ENCODE results near the gene TAF1A.
A peak's percentile ranks its signal among the peaks of the same experiment; 100 is the strongest.

TAF1A gene

DNA sequence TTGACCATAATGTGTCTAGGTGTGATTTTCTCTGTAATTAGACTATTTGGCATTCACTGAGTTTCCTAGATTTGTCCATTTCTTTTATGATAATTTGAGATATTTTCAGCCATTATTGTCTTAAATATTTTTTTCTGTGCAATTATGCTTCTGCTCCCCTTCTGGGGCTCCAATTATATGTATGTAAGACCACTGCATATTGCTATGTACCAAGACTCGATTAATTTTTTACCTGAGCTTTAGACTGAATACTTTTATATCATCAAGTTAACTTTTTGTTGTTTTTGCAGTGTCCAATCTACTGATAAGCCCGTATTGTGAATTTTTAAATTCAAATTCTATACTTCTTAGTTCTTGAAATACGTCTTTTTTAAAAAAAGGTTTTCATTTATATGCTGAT is 5.1 kb upstream of the TAF1A start:
- no peak for DNase-seq

DNA sequence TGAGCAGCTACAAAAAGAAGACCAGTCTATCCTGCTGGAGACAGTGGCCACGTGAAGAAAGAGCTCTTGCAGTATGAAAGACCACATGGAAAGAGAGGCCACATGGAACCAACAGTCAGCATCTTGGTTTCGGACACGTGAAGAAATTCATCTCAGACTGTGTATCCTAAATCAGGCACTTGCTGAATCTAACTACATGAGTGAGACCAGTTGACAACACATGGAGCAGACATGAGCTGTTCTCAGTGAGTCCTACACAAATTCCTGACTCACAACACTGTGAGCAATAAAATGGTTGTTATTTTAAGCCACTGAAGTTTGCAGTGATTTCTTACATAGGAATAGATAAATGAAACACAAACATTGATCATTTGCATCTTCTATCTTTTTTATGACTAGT is 2.4 kb upstream of the TAF1A start:
- no peak for DNase-seq

DNA sequence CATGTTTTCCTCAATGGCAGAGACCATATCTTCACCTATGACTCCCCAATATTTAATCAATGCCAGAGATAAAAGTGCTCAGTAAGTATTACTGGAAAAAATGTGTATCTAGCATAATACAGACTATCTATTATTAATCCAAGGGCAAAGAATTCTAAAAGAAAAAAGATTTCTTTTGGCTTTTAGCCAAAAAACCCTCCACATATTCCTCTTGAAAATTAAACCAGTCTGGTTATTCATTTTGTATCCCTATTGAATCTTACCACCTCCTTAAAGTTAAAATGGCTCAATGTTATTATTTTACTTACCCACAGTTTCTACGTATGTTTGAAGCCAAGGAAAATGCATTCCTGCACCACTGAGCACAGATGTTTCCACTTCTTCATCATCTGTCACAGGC is 1.6 kb downstream of the TAF1A start:
- DNase-seq: no peak

DNA sequence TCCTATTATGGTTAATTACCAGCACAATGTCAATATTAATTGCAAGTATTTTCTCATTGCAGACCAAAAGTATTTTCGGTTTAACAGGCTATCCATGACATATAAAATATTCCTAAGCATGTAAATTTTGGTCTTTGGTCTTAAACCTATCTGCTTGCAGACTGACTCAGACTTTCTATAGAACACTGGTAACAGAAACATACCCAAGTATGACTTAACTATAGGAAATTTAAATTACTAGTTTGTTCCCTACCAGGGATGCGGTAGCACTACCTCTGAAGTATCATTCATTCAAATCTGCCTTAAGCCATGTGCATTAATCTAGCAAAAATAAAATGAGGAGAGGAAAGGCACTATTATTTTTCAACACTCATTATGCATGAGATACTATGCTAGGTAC is 2.9 kb downstream of the TAF1A start:
- no peak for DNase-seq

DNA sequence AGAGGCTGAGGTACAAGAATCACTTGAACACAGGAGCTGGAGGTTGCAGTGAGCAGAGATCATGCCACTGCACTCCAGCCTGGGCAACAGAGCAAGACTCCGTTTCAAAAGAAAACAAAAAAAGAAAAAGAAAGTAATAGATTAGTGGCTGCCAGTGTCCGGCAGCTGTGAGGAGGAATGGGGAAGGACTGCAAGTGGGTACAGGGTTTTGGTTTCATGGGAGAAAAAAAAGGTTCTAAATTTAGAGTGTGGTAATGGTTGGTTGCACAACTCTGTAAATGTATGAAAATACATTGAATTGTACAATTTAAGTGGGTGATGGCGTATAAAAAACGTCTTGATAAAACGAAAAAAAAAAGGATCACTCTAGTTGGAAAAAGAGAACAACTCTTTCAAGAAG is 6.7 kb downstream of the TAF1A start:
- no peak for DNase-seq

DNA sequence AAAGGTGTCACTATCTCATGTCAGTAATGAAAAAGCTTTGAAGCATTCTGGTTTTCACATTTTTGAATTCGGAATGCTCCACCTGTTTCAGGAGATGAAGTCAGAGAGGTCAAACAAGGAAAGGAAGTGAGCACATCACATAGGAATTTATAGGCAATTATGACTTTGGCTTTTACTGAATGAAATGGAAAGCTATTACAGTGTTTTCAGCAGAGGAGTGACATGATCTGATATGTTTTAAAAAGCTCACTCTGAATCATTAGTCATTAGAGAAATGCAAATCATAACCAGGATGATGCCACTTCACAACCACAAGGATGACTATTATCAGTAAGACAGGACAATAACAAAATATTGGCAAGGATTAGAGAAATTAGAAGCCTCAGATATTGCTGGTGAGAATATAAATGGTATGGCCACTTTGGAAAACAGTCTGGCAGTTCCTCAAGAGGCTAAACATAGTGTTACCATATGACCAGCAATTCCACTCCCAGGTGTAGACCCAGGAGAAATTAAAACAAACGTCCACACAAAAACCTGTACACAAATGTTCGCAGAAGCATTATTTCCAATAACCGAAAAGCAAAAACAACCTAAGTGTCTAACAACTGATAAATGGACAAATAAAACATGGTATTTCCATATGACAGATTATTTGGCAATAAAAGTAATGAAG is 7.5 kb downstream of the TAF1A start:
- no peak for DNase-seq

DNA sequence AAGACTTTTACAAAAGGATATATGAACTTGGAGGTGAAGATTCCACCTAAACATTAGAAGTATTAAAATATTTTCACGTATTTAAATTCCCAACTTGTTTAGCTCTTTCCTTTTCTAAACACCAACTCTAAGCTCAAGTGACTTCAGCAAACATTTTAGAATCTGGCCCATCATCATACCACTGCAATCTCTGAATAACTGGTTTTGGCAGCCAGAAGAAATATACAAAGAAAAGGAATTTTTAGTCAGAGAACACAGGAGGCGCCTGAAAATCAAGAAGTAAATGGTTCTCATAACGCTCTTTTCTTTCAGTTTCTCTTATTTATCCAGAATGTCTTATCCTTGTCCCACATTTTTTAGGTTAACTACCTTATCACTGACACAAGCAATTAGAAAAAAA is 10.4 kb downstream of the TAF1A start:
- DNase-seq: no peak

DNA sequence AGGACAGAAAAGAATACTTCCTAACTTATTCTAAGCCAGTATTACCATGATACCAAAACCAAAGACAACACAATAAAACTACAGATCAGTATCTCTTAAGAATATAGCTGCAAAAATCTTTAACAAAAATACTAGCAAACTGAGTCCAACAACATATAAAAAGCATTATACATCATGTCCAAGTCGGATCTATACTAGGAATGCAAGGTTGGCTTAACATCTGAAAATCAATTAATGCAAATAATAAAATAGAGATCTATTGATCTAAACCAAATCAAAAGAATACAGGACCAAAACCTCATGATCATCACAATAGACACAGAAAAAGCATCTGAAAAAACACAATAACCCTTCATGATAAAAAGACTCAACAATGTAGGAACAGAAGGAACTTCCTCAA is 18.9 kb downstream of the TAF1A start:
- no peak for DNase-seq

DNA sequence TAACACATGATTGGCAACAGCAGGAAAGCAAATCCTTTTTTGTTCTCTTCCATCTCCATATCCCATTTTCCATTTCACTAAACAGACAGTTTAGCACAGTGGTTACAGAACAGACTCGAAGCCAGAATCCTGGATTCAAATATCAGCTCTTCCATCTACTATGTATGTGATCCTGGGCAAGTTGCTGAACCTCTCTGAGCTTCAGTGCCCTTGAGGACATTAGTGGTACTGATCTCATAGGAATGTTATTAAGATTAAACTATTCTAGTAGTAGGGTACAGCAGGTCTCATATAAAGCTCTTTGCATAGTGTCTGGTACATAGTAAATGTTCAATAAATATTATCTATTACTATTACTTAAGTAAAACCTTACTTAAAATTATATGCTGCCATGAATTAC is 28.1 kb downstream of the TAF1A start:
- no peak for DNase-seq

DNA sequence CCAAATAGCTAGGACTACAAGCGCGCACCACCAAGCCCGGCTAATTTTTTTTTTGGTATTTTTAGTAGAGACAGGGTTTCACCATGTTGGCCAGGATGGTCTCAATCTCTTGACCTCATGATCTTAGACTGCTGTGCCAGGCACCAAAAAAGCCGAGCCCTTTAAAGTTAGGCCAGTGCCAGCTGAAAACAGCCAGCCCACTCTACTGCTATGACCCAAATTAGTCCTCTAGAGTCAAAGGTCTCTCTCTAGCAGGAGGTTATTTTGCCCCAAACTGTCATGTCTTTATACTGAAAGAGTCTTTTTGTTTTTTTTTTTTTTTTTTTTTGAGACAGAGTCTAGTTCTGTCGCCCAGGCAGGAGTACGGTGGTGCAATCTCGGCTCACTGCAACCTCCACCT is 32.2 kb downstream of the TAF1A start:
- DNase-seq: no peak

DNA sequence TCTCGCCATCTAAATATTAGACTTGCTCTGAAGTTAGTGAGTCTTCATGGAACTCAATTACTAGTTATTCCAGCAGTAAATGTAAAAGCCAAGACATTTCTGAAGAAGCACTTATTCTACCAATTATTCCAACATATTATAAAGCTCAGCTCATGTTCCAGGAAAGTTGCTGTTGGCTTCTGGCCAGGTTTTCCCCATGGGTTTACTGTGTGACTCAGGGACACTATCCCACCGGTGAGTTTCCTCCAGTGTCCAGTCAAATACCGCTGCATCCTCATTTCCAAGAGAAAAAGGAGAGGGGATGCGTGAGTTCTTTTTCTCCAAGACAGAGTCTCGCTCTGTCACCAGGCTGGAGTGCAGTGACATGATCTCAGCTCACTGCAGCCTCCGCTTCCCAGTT is 32.6 kb downstream of the TAF1A start:
- no peak for DNase-seq

DNA sequence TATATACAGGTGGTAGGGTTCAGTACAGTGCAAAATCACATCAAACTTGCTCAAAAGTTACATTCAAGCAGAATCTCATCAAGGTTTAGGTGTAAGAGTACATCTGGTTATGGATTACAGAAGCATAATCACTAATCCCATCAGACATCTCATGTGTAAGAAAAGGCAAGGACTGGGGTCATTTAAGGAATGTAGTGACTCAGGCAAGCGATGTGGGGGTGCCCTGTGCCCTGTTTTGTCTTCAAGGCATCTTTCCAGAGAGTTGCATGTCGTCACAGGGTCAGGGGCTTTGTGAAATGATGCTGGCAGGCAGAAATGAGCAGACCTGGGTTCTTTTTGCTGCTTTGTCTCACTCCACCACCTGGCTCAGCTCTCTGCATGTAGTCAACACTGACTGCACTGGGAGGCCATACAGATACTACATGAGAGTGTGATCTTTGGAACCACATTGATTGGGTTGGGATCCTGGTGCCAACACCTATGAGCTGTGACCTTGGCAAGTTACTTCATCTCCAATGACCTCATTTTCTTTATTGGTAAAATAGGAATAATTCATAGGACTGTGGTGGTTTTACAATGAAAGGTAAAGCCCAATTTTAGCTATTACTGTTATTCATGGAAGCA is 33.6 kb downstream of the TAF1A start:
- DNase-seq: no peak

DNA sequence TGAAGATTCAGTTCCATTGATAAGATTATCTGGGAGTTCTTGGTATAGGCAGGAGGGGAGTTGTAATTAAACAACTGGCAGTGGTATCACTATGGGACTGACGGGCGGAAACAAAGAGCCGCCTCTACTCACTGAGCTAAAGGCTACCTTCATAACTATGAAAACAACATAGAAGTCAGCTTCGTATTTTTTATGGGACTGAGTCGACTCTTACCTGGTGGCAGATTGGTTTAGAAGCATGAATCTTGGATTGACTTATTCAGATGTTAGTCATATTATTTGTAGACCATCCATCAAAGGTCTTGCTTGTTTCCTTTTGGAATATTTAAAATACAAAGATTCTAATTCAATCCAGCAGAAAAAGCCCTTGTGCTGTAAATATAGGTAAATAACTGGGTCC is 35.6 kb downstream of the TAF1A start:
- DNase-seq: no peak

DNA sequence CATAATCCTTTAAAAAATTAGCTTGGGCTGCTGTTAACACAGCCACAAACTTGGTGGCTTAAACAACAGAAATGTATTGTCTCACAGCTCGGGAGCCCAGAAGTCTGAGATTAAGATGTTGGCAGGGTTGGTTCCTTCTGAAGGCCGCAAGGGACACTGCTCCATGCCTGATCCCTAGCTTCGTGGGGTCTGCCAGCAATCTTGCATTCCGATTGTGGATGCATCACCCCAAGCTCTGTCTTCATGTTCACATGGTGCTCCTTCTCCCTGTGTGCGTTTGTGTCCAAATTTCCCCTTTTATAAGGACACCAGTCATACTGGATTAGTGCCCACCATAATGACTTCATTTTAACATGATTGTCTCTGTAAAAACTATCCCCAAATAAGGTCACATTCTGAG is 36.9 kb downstream of the TAF1A start:
- DNase-seq: no peak

DNA sequence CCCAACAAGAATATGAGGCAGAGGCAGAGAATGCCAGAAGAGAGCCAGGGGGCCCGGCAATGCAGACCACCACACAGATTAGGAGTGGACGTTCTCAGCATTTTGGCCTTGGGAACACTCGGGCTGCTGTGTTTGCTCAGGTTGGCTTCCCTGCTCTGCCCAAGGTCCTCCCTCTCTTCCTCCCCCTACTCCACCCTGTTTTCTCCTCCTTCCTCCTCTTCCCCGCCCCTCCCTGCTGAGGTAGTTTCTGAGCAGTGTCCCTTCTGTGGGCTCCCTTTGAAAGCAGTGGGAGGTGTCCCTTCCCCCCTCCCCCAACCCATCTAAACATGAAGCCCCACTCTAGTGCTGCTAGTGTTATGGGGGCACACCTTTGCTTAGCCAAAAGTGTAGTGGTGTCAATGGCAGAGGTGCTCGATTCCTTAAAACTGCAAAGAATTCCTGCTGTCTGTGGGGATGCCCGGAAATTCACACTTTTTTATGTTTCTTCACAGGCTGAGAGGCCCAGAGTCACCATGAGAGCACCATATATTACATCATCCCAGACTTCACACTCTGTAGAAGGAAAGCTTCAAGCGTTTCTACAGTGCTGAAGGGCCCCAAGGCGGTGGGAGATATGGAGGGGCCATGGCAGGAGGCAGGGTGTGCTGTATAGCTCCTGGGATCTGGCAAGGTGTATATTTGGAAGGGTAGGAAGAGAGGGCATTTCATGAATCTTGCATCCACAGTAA is 41.6 kb downstream of the TAF1A start, which contains the start of gene HHIPL2:
HHIPL2 (minus strand) TSS at position 161 of the 728 bp plus-strand sequence; CDS start at position 101, 60 bp downstream.
- DNase-seq: no peak

DNA sequence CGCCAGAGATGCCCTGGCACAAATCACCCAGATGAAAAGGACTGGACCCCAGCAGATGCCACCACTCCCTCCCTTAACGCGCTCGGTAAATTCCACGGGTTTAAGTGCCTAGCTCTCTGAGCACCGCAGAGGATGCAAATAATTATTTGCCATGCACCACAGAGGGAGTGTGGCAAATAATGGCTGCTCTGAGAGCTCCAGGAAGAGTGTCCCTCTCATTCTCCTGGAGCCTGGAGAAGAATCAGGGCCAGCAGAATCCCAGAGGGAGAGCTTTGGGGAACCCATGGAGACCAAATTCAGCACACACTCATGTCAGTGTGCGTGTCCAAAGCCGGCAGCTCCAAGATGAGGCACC is 42.5 kb downstream of the TAF1A start:
- DNase-seq: no peak

DNA sequence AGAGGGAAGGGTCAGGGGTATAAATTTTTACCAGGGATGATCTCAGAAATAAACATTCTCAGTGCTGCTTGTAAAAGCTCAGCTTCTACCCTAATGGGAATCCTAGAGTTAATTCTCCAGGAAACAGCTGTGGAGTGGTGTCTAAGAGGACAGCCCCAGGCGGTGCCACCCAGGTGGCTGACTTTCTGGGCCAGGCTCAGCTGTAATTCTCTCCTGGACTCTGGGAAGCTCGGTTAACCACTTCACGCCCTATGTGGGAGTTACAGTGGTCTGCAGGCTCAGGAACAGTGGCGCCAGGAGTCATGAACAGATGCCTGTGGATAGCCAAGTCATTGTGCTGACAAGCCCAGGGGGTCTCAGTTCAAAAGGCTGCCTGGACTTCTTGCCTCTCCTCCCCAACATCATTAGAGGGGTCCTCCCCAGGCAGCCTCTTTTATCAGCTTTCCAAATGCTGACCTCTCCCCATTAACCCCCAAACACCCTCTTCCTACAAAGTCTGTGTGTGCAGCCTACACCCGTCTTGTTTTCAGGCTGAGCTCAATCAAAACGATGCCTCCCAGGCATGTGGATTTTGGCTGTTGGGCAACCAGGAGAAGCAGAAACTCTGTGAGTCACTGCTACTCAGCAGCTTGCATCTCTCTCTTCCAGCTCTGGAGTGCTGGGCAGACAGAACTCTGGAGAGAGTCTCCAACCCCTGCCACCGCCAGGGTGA is 43.0 kb downstream of the TAF1A start:
- DNase-seq: peak; percentile 63

DNA sequence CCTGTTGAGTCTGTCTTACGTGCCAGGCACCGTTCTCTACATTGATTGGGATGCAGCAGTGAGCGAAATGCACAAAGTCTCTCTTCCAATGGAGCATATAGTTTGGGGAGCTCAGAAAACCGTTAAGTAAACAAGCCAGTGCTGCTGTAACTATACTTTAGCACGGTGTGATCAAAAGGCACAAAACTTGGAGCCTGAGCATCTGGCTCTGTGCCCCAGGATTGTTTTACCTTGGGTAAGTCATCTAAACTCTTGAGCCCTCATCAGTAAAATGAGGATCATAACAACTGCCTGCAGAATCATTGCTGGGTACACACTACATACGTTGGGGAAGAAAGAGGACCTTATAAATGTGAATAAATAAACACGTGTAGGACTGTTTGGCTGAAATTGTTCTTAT is 43.6 kb downstream of the TAF1A start:
- DNase-seq: peak; percentile 14

DNA sequence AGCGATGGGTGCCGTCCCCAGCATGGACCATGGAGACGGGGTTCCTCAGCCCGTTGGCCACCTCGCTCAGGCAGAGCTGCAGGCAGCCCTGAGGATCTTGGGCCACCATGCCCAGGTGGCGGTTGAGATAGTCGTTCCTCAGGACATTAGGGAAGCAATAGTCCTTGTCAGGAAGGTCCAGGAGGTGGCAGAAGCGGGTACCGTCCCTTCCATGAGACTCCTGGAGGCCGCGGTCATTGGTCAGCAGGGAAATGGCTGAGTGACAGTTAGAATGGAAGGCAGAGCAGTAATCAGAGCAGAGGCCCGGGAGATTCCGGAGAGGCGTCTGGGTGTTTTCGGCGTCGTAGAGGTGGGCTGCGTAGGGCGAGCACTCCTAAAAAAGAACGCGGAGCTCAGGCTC is 45.9 kb downstream of the TAF1A start:
- no peak for DNase-seq

DNA sequence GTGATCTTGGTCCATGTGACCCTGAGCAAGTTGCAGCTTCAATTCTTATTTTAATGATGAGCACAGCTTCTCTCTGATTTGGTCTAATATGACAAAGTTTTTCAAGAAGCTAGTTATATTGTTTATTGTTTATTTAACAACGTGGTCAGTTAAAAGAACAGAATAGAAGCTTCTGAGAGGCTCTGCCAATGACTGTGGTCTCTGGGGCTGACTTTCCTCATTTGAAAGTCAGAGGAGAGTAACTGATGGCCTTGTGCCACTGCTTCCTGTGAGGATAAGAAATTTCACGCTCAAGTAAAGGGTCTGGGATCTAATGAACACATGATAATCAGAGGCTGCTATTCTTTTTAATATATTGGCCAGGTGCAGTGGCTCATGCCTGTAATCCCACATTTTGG is 49.1 kb downstream of the TAF1A start:
- no peak for DNase-seq

DNA sequence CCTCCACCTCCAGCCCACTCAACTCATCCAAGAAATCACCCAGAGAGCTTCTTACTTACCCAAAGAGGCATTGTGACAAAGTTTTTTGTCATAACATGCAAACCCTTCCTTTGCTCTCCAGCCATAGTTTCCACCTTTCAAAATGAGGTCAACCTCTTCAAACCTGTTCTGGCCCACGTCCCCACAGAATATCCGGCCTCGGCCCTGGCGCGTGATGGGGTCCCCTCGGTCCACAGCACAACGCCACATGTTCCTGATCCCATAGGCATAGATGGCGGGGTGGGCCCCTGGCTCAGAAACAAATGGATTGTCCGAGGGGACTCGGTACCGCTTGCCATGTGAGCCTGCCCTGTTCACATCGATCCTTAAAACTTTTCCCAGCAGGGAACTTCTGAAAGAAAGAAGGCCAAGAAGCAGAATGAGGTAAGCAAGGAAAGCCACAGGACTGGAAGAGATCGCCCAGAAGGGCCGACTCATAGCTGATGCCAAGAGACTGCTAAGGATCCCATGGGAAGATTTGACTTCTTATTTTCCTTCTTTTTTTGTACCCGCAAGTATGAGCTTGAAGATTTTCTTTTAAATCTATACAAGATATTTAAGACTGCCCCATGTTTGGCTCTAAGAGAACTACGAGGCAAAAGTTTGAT is 49.7 kb downstream of the TAF1A start:
- DNase-seq: no peak

DNA sequence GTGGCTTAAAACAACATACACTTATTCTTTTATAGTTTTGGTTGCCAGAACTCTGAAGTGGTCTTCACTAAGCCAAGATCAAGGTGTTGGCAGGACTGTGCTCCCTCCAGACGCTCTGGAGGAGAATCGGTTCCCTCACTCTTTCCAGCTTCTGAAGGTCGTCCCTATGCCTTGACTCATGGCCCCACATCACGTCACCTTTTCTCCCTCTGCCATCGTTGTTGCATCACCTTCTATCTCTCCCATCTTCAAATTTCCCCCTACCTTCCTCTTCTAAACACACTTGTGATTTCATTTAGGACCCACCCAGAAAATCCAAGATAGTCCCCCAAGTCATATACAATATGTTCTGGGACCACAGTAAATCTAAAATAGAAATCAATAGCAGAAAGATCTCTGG is 54.3 kb downstream of the TAF1A start:
- DNase-seq: no peak

DNA sequence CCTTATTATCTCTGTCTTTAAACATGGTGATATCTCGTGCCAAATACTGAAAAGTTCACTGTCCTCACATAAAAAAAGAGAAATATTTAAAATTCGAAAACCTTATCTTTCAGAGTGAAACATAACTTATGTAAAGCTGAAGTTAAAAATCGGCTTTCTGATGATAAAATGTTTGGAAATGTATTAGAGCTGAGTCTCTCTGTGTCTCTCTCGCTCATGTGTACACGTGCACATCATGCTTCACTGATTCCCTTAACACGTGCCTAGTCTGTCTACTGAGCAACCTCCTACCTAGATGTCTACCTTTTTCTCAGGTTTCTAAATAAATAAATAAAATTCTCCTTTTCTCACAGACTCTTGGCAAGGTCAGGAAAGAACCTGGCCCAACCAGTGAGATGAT is 58.9 kb downstream of the TAF1A start:
- DNase-seq: no peak

All from NCI-H524 treated with DMSO at 0.1 percent for 48 hours (cell line).